NCI-H187 (cell line): Measurements from ENCODE around the gene GPR18.
A peak's percentile ranks its signal among the peaks of the same experiment; 100 is the strongest.

Experiments
- DNase-seq, 2 experiments: peaks; one replicate each; lab custom pipeline; 2025; lab: John Stamatoyannopoulos, UW

Gene GPR18, protein sequence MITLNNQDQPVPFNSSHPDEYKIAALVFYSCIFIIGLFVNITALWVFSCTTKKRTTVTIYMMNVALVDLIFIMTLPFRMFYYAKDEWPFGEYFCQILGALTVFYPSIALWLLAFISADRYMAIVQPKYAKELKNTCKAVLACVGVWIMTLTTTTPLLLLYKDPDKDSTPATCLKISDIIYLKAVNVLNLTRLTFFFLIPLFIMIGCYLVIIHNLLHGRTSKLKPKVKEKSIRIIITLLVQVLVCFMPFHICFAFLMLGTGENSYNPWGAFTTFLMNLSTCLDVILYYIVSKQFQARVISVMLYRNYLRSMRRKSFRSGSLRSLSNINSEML

DNA sequence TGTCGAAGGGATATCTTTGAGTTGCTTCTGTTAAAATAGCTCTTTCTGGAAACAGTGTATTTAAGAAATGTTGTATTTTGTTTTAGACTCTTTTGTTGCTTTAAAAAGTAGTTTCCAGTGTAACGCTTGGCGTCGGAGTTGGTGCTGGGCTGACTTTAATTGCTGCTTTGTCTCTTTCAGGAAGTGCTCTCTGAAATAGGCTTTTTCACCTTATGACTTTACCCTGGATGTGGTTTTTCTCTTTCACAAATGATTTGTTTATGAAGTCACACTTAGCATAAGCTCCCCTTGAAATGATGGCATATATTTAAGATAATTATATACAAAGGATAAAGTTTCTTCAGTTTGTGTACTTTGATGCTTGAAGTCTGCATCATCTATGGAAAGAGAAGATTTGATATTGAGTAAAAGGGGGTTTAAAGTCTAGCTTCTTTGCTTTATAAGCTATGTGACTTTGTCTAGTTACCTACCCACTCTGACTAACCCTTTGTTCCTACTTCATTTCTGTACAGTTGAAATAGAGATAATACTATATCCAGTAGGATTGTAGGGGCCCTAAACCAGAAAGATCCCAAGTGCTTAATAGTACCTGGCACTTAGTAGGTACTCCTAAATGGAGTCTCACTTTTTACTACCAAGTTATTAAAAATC is at the start of gene GPR18:
GPR18 (minus strand) TSS at position 170 of the 651 bp plus-strand sequence. CDS start 2,507 bp downstream, outside the sequence.
- DNase-seq: no peak

DNA sequence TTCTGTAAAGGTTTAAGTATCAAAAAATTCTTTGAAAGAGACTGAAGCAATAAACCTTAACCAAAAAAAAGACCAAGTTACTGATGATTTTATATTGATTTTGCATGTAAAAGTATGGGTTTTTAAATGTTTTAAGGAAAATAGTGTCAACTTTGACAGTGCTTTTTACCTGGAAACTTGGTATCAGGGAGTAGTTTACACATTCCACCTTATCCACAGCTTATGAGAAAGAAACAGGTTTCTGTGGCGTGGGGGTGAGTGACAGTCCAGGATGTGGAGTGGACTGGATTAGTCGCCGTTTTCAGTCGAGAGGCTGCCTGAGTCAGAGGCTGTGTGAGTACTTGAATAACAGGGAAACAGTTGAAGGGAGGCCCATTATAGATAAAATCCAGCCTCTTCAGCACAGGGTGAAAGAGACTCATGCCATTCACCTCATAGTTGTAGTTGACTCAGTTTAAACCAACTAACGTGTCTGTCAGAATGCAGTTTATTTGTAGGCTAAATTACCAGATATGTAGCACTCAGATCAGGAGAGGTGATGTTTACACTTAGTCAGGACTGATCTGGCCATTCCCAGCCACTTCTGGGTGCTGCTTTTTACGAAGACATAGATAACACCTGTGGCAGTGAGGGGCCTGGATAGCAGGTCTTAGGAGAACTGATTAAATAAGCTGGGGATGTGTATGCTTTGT is 49.6 kb upstream of the GPR18 start:
- DNase-seq: no peak

DNA sequence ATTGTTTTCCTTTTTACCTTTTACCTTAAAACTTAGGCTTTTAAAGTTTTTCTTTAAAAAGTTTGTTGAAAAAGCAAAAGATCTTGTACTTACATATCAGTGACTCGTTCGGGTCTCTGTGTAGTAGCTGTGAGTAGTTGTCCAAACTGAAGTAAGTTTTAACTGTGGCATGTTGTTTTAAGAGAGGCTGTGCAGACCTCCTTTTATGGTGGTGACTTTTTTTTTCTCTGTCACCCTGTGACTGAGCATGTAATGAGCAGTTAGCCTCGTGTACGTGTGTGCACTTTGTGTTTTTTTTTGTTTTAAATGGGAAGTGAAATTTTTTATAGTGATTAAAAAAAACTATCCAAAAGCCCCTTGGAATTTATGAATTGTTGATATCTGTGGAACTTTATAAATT is 49.1 kb upstream of the GPR18 start, which contains the start of gene GPR183:
GPR183 (minus strand) TSS at position 153 of the 400 bp plus-strand sequence. CDS start 11,254 bp downstream, outside the sequence.
- DNase-seq: no peak

DNA sequence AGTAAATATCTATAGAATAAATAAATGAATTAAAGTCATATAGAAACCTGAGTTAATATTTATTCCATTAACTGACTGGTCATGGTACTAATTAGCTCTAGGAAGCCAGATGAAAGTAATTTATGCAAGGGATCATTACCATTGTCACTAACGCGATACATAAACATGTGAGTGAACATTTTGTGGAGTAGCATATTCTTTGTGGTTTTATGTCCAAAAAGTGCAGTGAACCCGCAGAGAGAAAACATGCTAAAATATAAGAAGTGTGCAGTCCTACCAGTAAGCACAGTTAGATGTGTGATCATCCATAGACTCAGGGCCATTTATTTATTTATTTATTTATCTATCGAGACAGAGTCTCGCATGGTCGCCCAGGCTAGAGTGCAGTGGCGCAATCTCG is 47.4 kb upstream of the GPR18 start:
- DNase-seq: no peak

DNA sequence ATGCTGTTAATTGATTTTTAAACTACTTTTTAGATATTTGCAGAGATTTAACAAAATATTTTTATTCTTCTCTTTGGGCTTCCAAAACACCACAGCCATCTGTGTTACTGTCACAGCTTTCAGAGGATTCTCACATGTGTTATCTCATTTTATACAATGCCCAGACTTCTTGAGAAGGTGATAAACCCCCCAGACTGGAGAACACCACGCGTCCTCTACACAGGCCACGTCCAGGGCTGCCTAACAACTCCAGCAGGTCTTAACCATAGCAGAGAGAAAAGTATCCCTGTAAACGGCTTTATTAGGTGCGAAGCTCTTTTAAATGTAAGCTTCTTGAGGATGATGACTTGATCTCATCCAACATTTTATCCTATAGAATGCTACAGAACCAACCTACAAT is 47.0 kb upstream of the GPR18 start:
- no peak for DNase-seq

DNA sequence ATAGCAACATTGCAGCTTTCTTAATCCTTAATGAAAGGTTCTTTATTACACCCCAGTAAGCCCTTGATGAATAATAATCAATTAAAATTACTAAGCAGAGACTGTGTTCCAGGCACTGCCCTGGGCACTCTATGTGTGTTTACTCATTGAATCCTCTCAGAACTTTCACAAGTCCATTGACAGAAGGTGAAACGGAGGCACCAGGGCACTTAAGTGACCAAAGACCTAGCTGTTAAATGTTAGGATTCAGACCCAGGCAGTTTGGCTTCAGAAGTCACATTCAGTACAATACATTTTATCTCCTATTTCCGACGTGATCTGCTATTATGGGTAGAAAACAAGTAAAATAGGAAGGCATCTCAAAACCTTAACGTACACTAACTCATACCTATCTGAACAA is 46.4 kb upstream of the GPR18 start:
- DNase-seq: no peak

DNA sequence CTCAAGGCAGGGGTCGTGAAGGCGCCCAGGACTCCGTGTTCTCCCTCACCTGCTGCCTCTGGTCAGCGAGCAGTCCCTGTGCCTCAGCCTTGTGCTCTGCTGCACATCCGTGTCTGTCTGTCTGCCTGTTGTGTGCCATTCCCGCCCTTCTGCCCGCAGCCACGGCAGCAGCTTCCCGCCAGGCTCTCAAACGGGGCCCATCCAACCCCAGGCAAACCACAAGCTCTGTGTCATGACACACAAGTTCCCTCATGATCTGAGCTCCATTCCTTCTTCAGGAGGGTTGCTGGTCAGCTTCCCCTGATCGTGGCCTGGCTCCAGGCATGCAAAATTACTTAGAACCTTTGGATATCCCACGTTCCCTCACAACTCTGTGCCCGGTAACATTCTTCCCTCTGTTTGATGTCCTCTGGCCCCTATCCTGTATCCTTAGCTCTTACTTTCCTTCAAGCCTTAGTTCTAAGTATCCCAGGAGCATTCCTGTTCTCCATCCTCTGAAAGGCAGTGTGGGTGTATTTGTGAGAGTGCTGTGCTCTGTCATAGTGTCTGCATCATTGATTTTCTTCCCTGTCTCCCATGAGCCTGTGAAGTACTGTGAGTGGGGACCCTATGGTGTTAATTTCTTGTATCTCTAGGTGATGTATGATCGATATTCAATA is 45.8 kb upstream of the GPR18 start:
- DNase-seq: no peak

DNA sequence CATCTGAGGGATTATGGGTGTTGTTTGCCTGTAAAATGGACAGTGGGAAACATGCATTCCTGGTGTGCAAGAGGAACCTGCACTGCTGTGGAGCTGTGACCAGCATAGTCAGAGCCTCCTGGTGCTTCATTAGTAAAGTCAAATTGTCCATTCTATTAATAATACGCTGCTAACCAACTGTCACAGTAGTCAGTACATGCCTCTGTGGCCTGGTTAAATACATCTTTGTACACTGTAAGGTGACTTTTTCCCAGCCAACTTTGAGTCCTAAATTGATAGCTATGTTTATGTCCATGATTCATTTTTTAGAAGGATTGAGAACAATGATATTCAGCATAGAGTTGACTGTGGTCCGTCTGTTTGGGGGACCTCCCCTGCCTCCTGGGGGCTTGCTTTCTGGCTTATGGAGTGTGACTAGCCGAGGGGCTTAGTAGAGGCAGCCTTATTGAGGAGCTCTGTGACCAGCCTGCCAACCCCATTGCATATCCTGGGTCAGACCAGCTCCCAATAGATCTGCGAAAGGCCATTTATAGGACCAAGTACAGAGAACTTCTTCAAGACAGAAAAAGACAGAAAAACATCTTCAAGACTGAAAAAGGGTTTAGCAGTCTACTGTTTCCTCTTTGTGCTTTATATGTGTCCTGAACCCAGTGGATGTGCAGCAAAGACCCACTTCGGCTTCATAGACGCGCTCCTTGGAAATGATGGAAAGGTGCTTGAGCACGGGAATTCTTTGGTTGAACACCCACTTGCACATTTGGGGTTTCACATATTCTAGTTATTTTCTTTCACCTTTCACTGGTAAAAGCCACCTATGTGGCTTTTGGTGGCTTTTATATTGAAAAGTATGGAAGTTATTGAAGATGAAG is 44.7 kb upstream of the GPR18 start:
- DNase-seq: no peak

DNA sequence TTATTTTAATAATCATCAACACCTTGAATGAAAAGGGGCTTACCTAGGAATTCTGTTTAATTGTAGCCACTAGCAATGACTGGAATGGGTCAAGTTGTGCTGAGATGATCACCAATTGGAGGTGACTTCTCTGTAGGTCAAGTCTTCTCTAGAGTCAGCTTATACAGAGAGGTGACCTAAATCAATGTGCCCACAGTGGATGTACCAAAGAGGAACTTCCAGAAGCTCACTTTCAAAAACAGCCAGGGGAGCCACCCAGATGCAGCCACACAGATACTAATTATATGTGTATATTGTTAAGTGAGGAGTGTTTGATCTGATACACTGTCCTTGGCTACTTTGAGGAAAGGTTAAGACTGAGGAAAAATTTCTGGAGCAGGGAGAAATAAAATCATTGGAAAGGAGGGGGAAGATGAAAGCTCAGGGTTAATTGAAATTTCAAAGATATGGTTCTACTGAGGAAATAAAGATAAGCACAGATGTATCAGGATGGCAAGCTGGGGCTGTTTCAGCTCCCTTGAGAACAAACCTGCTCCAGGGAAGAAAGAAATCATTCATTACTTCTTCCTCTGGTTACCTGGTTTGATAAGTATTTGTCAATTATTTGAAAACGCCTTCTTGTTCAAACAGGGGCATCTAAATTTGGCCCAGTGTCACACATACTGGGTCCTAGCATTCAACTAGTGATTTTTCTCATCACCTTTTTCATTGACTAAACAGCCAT is 43.9 kb upstream of the GPR18 start:
- DNase-seq: no peak

DNA sequence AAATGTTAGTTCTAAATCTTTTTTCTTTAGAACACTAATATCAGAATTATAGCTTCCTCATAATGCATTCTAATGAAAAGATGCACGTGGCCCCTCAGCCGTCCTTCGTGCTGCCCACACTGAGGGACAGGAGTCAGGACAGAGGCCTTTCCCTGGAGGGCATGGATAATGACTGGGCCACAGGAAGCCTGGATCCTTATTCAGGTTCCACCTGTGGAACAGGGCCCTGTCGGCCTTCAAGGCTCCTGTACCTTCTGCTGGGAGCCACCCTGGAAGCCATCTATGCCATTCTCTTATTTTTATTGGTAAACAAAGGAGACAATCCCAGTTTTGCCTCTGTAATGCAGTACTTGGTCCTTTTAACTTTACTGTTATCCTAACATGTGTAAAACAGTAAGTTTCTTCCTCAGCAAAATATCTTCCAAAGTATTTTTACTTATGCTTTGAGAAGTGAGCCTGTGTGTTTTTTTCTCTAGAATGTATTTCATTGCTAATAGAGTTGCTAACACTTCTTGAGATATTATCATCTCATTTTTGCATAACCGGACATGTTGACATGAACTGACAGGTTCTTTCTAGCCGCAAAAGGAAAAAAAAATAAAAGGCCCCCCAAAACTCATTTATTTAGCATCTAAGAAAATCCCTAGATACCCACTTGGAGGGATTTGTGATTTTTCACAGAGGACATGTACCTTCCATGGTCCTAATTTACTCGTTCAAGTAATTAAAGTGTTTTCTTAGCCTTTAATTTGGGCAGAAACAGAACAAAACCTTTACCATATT is 43.1 kb upstream of the GPR18 start:
- no peak for DNase-seq

DNA sequence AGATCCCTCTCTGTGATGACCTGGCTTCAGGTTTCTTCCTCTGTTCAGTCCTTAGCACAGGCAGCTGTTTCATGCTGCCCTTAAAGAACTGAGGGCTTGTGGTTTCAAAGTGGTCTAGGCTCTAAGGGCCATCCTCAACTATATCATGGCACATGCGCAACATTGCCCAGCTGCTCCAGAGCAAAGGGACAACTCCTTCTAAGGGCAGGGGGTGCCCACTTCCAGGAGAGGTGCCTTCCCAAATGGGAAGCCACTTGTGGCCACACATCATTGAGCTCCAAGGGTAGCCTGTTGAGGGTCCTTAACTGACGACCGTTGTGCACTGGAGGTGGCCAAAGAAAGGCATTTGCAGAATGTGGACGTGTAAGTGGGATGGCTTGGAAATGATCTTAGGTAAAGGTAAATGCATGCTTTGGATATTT is 41.8 kb upstream of the GPR18 start:
- peak; percentile 87 to 94 for DNase-seq

DNA sequence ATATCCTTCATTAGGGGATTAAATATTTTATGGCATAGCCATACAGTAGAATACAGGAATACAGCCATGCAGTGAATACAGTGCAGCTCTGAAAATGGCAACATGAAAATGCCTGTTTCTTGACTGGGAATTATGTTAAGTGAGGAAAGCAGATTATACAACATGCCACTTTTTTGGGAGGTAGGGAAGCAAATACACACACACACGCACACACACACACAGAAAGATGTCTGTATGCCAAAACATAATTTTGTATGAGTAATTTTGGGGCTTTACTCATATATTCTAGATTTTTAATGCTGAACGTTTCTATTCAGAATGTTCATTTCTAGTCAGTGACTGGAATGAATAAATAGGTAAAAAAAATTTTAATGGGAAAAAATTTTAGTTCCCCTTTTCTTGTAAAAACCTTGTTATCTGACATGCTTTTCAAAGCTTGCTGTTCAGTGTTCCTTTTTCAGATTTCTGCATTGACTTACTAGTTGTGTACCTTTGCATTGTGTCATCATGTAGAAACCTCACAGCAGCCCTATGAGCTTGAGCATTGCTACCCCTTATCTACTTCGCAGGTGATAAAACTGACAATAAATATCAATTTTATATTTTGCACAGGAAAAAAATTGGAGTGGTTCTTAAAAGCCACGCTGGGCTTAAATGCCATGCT is 41.2 kb upstream of the GPR18 start:
- DNase-seq: no peak

DNA sequence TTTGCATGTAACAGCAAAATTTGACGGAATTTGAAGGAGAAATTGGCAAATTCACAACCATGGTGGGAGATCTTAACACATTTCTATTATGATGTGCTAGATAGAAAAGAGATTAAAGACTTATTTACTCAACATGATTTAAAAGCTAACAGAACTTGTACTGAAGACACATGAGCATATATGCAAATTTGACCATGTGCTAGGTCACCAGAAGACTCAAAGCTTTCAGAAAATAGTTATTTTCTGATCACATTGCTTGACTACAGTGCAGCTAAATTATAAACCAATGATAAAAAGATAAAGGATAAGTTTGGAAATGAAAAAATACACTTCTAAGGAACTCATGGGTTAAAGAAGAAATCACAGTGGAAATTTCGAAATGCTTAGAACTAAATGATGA is 39.9 kb upstream of the GPR18 start:
- no peak for DNase-seq

DNA sequence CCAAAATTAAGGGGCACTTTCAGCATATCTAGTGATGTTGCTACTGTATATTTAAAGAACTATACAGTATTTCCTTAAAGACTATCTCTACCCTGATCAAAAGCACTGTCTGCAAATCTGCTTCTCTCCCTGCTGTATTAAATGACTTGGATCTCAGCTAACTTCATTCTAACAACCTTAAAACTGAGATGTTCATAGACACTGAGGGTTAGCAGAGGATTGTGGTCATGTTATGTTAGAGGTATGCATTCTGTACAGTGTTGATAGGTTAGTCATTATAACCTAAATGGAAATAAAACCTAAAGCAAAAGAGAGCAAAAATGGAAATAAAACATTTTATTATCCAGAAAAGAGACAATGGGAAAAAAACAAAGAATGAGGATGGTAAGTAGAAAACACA is 39.2 kb upstream of the GPR18 start:
- DNase-seq: no peak

DNA sequence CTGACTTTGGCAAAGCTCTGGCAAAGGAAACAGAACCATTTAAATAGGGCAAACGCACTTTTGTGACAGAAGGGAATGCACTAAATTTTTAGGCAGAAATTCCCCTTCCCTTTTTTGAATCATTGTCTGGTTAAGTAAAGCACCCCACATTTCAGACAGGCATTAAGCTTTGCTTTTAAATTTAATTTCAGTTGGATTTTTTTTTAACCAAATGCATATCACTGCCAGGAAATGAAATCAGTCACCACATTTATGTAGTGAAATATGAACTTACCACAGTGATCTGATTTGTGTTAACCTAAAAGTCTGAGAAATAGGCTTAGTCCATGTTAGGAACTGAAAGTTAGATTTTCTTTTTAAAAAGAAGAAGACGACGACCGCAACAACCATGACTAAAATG is 38.2 kb upstream of the GPR18 start:
- DNase-seq: no peak

DNA sequence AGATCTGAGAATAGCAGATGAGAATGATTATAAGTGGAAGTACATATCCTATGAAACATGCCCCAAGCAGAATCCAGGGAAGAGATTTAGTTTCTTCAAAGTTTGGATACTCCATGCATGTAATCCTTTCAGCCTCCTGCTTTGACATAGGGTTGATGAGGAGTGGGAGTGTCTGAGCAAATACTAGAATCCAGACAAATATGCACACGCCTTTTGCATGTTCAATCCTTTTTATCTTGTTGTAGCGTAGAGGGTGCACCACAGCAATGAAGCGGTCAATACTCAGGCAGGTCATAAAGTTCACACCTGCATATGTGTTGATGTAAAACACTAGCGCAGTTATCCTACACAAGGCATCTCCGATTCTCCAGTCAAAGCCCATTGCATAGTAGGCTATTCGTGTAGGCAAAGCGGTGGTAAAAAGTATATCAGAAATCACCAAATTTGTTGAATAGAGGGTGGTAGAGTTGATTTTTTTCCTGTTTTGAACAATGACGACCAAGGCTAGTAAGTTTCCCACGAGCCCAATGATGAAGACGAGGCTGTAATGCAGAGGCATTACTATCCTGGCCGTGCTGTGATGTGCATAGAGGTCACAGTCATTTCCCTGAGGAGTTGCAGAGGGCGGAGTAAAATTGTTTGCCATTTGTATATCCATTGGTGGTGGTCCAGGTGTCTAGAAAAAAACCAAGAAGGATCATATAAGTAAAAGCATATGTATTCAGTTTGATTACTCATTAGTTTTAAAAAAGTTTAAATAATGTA is 37.5 kb upstream of the GPR18 start:
- no peak for DNase-seq

DNA sequence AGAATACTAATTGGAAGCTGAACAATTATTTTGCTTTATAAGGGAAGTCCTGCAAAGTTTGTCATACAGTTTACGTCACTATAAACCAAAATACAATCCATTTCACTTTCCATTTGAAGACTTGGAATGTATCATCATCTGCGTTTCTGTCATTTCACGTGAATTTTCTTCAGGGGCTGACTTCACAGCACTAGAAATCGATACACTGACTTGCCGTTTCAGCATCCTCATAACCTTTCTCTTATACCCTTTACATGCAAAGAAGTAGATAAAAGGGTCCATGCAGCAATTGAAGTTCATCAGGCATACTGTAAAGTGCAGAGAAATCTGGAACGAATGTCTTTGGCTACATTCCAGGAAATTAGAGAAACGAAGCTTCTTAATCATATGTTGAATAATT is 36.8 kb upstream of the GPR18 start:
- DNase-seq: no peak

DNA sequence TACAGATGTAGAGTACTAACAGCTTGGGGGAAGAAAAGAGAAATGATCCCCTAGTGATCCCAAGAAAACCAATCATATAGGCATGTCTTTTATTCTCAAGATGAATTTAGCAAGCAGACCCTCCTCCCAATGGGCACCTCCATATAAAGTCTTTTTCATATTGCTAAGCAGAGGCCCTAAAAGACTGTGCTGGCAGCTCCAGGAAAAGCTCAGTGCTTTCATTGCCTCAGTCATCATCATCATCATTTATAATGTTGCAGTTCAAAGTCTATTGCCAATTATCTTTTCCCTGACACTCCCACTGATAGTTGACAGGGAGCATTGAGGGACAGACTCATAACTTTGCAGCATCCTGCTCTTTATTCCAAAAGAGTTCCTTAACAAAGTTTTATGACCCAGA is 36.0 kb upstream of the GPR18 start:
- DNase-seq: no peak

DNA sequence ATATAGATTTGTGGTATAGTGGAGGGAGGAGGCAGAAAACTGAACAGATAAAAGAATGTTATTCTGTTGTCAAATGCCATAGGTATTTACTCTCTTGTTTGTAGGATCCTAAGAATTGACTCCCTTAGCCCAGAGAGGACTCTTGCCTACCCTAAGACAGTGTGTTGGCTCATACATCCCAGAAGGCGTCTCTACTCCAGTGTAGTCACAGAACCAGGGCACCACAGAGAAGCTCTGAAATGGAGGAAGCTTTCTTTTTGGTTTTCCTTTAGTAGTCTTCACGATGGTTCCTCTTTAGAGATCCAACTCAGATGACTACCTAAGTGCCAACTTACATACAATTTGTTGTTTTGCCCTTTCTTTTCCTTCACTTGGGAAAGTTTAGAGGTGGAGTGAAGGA is 35.0 kb upstream of the GPR18 start:
- DNase-seq: no peak
